ENCODE results near the gene ANKS1B.

DNA sequence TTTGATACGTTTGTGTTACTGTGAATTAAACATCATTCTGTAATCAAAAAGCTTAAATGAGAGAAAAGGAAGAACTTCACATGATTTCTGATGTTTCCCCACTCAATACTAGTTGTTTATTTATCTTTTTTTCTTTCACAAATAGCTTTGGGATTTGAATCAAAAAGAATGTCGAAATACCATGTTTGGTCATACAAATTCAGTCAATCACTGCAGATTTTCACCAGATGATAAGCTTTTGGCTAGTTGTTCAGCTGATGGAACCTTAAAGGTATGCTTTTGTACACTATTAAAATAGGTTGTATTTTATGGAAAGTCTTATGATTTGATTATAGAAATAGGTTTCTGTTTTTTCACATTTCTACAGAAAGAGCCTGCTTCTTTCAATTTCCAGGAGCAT is 1298.1 kb downstream of the ANKS1B start:
- TF ChIP-seq, protein P1, sequence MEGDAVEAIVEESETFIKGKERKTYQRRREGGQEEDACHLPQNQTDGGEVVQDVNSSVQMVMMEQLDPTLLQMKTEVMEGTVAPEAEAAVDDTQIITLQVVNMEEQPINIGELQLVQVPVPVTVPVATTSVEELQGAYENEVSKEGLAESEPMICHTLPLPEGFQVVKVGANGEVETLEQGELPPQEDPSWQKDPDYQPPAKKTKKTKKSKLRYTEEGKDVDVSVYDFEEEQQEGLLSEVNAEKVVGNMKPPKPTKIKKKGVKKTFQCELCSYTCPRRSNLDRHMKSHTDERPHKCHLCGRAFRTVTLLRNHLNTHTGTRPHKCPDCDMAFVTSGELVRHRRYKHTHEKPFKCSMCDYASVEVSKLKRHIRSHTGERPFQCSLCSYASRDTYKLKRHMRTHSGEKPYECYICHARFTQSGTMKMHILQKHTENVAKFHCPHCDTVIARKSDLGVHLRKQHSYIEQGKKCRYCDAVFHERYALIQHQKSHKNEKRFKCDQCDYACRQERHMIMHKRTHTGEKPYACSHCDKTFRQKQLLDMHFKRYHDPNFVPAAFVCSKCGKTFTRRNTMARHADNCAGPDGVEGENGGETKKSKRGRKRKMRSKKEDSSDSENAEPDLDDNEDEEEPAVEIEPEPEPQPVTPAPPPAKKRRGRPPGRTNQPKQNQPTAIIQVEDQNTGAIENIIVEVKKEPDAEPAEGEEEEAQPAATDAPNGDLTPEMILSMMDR (conservative IDR thresholded peaks at IDR 0.05; ENCODE audit: low read length): no peak
- no peak for TF ChIP-seq EZH2phosphoT487 (IDR thresholded peaks at IDR 0.05; ENCODE audit: borderline replicate concordance)
